K562 (cell line): Measurements from ENCODE around the gene KNSTRN. TPM values are rescaled to one million over a fixed set of nuclear protein-coding genes. Genes with fewer than 3 reads are reported as not detected.
A peak's percentile ranks its signal among the peaks of the same experiment; 100 is the strongest.

Experiments
- ATAC-seq: fragments of 200-7000 bp; cut with Tn5 transposase; 3 replicates; pipeline ENCODE4 v1.9.1; 2020; ENCODE audit warnings: moderate library complexity
- BruUV-seq: library from RNA; stranded (reverse); fragments of 400-500 nt; replicated peaks from 2 replicates; lab custom pipeline; 2021; lab: Mats Ljungman, UMichigan
- CTCF ChIA-PET: fragments of 300-600 bp; formaldehyde crosslinking; extraction: SDS; loops from one replicate; lab custom pipeline; 2021; ENCODE audit warnings: low intra/inter-chr PET ratio; lab: Yijun Ruan, JAX
- POLR2A ChIA-PET: fragments of 300-600, 350-650 bp; sonication (Branson Sonifier 250); formaldehyde crosslinking; extraction: SDS; loops from one replicate; lab custom pipeline; 2021; ENCODE audit warnings: antibody characterized with exemption, inconsistent platforms; lab: Yijun Ruan, JAX
- DNase-seq, 4 experiments: peaks; one replicate each; pipeline versions ENCODE4 v3.0.0 to v3.0.0-alpha.2; 2011 to 2018; ENCODE audit warnings: low spot score in 3 of 4, mixed read lengths in 3 of 4; ENCODE audit errors: extremely low read depth in 1 of 4
- FAIRE-seq: peaks from 2 replicates; lab custom pipeline; 2011; peaks lifted over from hg19 to GRCh38; lab: Jason Lieb, UNC
- H2AFZ ChIP-seq: 2 replicates; pipeline ENCODE4 v1.6.0; 2011; ENCODE audit warnings: low read depth, low read length, control low read depth, inconsistent platforms
- H3K27ac ChIP-seq: fragments of 200-600 bp; 3 replicates; pipeline ENCODE4 v1.8.0; 2011; ENCODE audit warnings: low read depth, mild to moderate bottlenecking, control low read depth, inconsistent platforms, low read length, moderate library complexity, mixed read lengths; ENCODE audit errors: extremely low read depth
- H3K27me3 ChIP-seq, 2 experiments: fragments of 300-600 bp in 1 of 2; 2 replicates in 1 of 2; 3 replicates in 1 of 2; pipeline versions ENCODE4 v1.6.0 to v1.8.0; 2011; ENCODE audit warnings: inconsistent platforms in 2 of 2, low read length in 2 of 2, mild to moderate bottlenecking in 1 of 2, mixed read lengths in 1 of 2, moderate library complexity in 1 of 2; ENCODE audit not compliant: control insufficient read depth in 2 of 2, insufficient read depth in 2 of 2
- H3K36me3 ChIP-seq: fragments of 300-600 bp; 3 replicates; pipeline ENCODE4 v1.8.0; 2011; ENCODE audit warnings: mild to moderate bottlenecking, low read length, inconsistent platforms; ENCODE audit not compliant: control insufficient read depth, insufficient read depth
- H3K4me1 ChIP-seq, 2 experiments: fragments of 200-600 bp in 1 of 2; replicated peaks in 1 of 2; 2 replicates in 1 of 2; 3 replicates in 1 of 2; pipeline versions ENCODE4 v1.5.1 to v1.8.0; 2011; ENCODE audit warnings: inconsistent platforms in 2 of 2, low read length in 2 of 2, mild to moderate bottlenecking in 1 of 2, mixed read lengths in 1 of 2, moderate library complexity in 1 of 2; ENCODE audit not compliant: control insufficient read depth in 2 of 2, insufficient read depth in 2 of 2
- H3K4me2 ChIP-seq: 2 replicates; pipeline ENCODE4 v1.6.1; 2011; ENCODE audit warnings: low read length, control low read depth, inconsistent platforms, mixed read lengths; ENCODE audit not compliant: insufficient read depth
- H3K4me3 ChIP-seq: fragments of 200-600 bp; sonication (generic), shearing (Covaris generic); 2 replicates; pipeline ENCODE4 v1.5.1; 2016; ENCODE audit warnings: control low read depth, inconsistent platforms
- H3K79me2 ChIP-seq: fragments of 200-600 bp; 3 replicates; pipeline ENCODE4 v1.8.0; 2011; ENCODE audit warnings: low read length, inconsistent platforms; ENCODE audit not compliant: control insufficient read depth, insufficient read depth
- H3K9ac ChIP-seq, 2 experiments: 2 replicates each; pipeline versions ENCODE4 v1.6.0 to v1.6.1; 2011; ENCODE audit warnings: low read depth in 2 of 2, low read length in 2 of 2, control low read depth in 1 of 2, inconsistent platforms in 1 of 2, mild to moderate bottlenecking in 1 of 2, mixed read lengths in 1 of 2; ENCODE audit not compliant: insufficient read depth in 1 of 2
- H3K9me1 ChIP-seq: one replicate; pipeline ENCODE4 v1.6.0; 2011; ENCODE audit warnings: inconsistent platforms, mild to moderate bottlenecking, low read length, moderate library complexity; ENCODE audit not compliant: control insufficient read depth, insufficient read depth
- H3K9me3 ChIP-seq: replicated peaks from 2 replicates; pipeline ENCODE4 v1.5.1; 2011; ENCODE audit warnings: low read depth, low read length, inconsistent platforms; ENCODE audit not compliant: control insufficient read depth, insufficient read depth
- H4K20me1 ChIP-seq: replicated peaks from 2 replicates; pipeline ENCODE4 v1.6.1; 2011; ENCODE audit warnings: low read length, inconsistent platforms, mixed read lengths; ENCODE audit not compliant: control insufficient read depth, insufficient read depth
- CREB1 ChIP-seq, 2 experiments: sonication (generic) in 1 of 2; formaldehyde crosslinking in 1 of 2; IDR thresholded peaks; 2 replicates each; pipeline versions ENCODE4 v1.6.1 to v1.8.0; 2012 to 2022; ENCODE audit warnings: inconsistent platforms in 1 of 2, mild to moderate bottlenecking in 1 of 2, missing genetic modification reagents in 1 of 2, moderate library complexity in 1 of 2
- ELF4 ChIP-seq: fragments of 450-650 bp; formaldehyde crosslinking; IDR thresholded peaks from 2 replicates; pipeline ENCODE4 v1.4.0; 2022; ENCODE audit warnings: missing genetic modification characterization
- ETS2 ChIP-seq: IDR thresholded peaks from 2 replicates; pipeline ENCODE4 v1.6.1; 2016; ENCODE audit warnings: borderline replicate concordance, missing genetic modification characterization, mild to moderate bottlenecking, moderate library complexity, missing compliant biosample characterization; ENCODE audit not compliant: poor library complexity, severe bottlenecking
- GMEB1 ChIP-seq: fragments of 250-450 bp; sonication (Bioruptor Pico); IDR thresholded peaks from 2 replicates; pipeline ENCODE4 v1.4.0; 2020; ENCODE audit warnings: mild to moderate bottlenecking
- HNRNPK ChIP-seq: fragments of 200-400 bp; formaldehyde crosslinking; IDR thresholded peaks from one replicate; pipeline ENCODE4 v1.6.1; 2018; ENCODE audit warnings: mild to moderate bottlenecking, low read depth, low read length; ENCODE audit not compliant: poor library complexity, severe bottlenecking
- NR2C1 ChIP-seq, 2 experiments: fragments of 450-650 bp; IDR thresholded peaks; 2 replicates each; pipeline ENCODE4 v1.6.1; 2017; ENCODE audit warnings: mild to moderate bottlenecking in 2 of 2, antibody characterized with exemption in 1 of 2, inconsistent platforms in 1 of 2, missing compliant biosample characterization in 1 of 2, missing genetic modification characterization in 1 of 2
- NR2C2 ChIP-seq, 2 experiments: fragments of 200-800 bp in 1 of 2; sonication (Bioruptor generic) in 1 of 2; sonication (generic) in 1 of 2; formaldehyde crosslinking in 1 of 2; IDR thresholded peaks; 2 replicates each; pipeline versions ENCODE4 v1.6.1 to v1.8.0; 2016 to 2022; ENCODE audit warnings: mild to moderate bottlenecking in 1 of 2, missing compliant biosample characterization in 1 of 2, missing genetic modification characterization in 1 of 2, missing genetic modification reagents in 1 of 2
- ZBTB17 ChIP-seq: fragments of 450-650 bp; formaldehyde crosslinking; IDR thresholded peaks from 2 replicates; pipeline ENCODE4 v1.4.0; 2020; ENCODE audit warnings: mild to moderate bottlenecking
- ZBTB8A ChIP-seq: fragments of 450-650 bp; IDR thresholded peaks from 2 replicates; pipeline ENCODE4 v1.6.1; 2018; ENCODE audit warnings: mild to moderate bottlenecking, moderate library complexity; ENCODE audit not compliant: partially characterized antibody
- WGBS: fragments of 100-300 bp; shearing (Covaris generic); methylation state at CpG from one replicate; pipeline ENCODE4 v1.1.6; 2016; ENCODE audit warnings: low coverage, mixed read lengths; ENCODE audit not compliant: insufficient coverage; ENCODE audit errors: missing lambda C conversion rate; 5-methylcytosine and 5-hydroxymethylcytosine counted together
- in situ Hi-C: fragments of 300-500 bp; cut with MboI; formaldehyde crosslinking; loops from 4 replicates; pipeline ENCODE4 v1.15.0; 2018; ENCODE audit warnings: inconsistent platforms, mixed read lengths
- intact Hi-C: fragments of 100-400 bp; cut with micrococcal nuclease; formaldehyde crosslinking; loops from 2 replicates; pipeline ENCODE4 v1.14.2; 2022
- polyA plus RNA-seq, 8 experiments: library from polyadenylated mRNA; depleted of rRNA in 4 of 8; stranded (reverse) in 5 of 8; unstranded in 3 of 8; fragments of >200 nt; fragmentation: Nextera tagmentation in 2 of 8; fragmentation: Illumina TruSeq in 1 of 8; extraction: Ambion mirVana in 2 of 8; extraction: Trizol in 1 of 8; gene quantifications; 2 replicates each; pipeline versions ENCODE4 v1.2.1 to v1.2.3, GENCODE V29; 2011 to 2014; ENCODE audit warnings: inconsistent platforms in 1 of 8, missing spikeins in 1 of 8
- total RNA-seq, 7 experiments: library from RNA; depleted of rRNA in 6 of 7; stranded (reverse); fragments of >200 nt in 6 of 7; fragmentation: Illumina TruSeq in 2 of 7; extraction: Trizol in 2 of 7; gene quantifications; 2 replicates each; pipeline versions ENCODE4 v1.2.1 to v1.2.3, GENCODE V29; 2011 to 2021; ENCODE audit warnings: low replicate concordance in 1 of 7

Gene KNSTRN
- total and polyA plus RNA-seq, 9 of the 15 experiments (the other 6 are each of a cell fraction or from before 2014, with no cell fraction given), result 48.7 to 88.2 (median 66.3) TPM

GRCh38 chr15:40334541-40334940, 48.0 kb upstream of the KNSTRN start:
- Histone ChIP-seq H3K27me3 (no peaks in the 10 kb centered on the region), H4K20me1 (peaks cover 6% of the 10 kb centered on the region; the same call in 1 of the 2 replicates), H3K9me3 (no peaks in the 10 kb centered on the region), H3K9ac (peak overlapping the region in 1 of 2 experiments; percentile 81; a peak in 2 of 4 replicates), H2AFZ (peak overlapping the region; percentile 69), H3K9me1 (no peaks in the 10 kb centered on the region), H3K79me2 (no peaks in the 10 kb centered on the region), H3K36me3 (no peaks in the 10 kb centered on the region; the same call in 2 of the 3 replicates), H3K27ac (peak overlapping the region; percentile 61; the same call in 2 of the 3 replicates), H3K4me1 (peaks cover 44 to 66% of the 10 kb centered on the region in 2 experiments), H3K4me3 (no peak overlapping the region)
- FAIRE-seq, result no peak
- POLR2A ChIA-PET, result interaction anchor here (1.1 kb wide), 1 partner anchor 108 kb away, joined by 4 read pairs; no protein-coding TSS in a partner anchor
- in situ Hi-C loops, result no loop called here
- WGBS, result 100% methylated on average over 2 of the region's 3 CpGs
- intact Hi-C loops, result no loop called here
- ATAC-seq, result no peak
- DNase-seq, result no peak
- no peak for TF ChIP-seq NR2C2 (CRISPR knock-in tag; IDR thresholded peaks at IDR 0.05)
- TF ChIP-seq NR2C2 (tag; IDR thresholded peaks at IDR 0.05), result peak; percentile 44; the same call in 1 of the 2 replicates
- peak; percentile 0; the same call in 1 of the 2 replicates for TF ChIP-seq ELF4
- 0 out of 2 replicates have a peak, but pooled peaks have one; percentile 7 for TF ChIP-seq ZBTB17
- no peak for TF ChIP-seq ETS2 (tag)
- TF ChIP-seq NR2C1 (IDR thresholded peaks at IDR 0.05), result peak; percentile 3; the same call in 1 of the 2 replicates
- TF ChIP-seq NR2C1 (tag; IDR thresholded peaks at IDR 0.05), result no peak
- 0 out of 2 replicates have a peak, but pooled peaks have one; percentile 11 for TF ChIP-seq GMEB1 (CRISPR knock-in tag)
- TF ChIP-seq HNRNPK, result no peak
- TF ChIP-seq ZBTB8A, result no peak
- no peak for TF ChIP-seq CREB1 (IDR thresholded peaks at IDR 0.05)
- TF ChIP-seq CREB1 (CRISPR knock-in tag; IDR thresholded peaks at IDR 0.05), result 0 out of 2 replicates have a peak, but pooled peaks have one; percentile 24
- TF ChIP-seq, all 486 proteins: peak for 6
- peak overlapping the region; percentile 36; the same call in 1 of the 2 replicates for H3K4me2 ChIP-seq
- no TSS peak for BruUV-seq
- CTCF ChIA-PET, result no interaction called here
